Measurements from ENCODE around the gene SLC37A1.
"Not testable (repeated sequence)": the region's sequence is repeated elsewhere in the genome, so short reads cannot be mapped to it uniquely, and the experiment has no call there.

The SLC37A1 gene

DNA sequence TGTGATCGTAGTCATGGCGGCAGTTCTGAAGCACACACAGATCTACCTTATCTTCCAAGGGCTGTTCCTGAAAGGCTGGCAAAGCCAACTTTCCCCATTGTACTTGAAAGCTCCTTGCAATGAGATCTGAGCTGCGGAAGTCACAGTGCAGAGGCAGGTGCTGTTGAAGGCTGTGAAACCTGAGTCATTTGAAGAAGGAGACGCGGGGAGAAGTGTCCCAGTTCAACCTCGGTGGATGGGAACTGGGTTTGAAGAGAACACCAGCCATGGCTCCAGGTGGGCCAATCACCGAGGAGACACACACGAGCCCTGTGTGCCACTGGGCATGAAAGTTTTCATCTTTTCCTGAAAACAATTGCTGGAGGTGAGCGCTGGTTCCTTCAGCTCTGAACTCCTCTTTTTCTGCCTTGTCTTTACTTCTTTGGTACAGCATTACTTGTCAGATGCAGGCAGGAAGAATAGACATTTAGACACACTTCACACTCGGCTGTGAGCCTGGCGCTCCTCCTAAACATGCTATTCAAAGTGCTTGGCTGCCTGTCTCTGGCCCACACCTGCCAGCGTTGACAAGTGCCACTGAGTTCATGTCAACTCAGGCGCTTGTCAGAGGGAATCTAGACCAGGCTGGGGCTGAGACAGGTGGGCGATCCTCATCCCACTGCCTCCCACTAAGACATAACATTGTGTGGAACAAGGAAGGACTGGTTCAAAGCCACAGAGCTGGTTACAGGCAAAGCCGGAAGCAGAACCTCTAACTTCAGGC lies 114.1 kb downstream of the SLC37A1 start:
- no peak for DNase-seq (ENCODE audit: low read depth, low spot score)
- H3K27ac ChIP-seq, result no peak overlapping the region

DNA sequence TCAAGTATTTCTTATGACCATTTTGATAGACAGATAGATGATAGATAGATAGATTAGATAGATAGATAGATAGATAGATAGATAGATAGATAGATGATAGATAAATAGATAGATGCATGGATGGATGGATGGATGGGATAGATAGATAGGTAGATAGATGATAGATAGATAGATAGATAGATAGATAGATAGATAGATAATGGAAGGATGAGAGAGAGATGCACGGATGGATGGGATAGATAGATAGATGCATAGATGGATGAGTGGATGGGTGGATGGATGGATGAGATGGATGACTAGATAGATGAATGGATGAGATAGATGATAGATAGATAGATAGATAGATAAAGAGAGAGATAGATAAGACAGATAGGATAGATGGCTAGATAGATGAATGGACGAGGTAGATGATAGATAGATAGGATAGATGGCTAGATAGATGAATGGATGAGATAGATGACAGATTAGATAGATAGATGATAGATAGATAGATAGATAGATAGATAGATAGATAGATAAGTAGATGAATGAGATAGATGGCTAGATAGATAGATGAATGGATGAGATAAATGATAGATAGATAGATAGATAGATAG lies 114.9 kb downstream of the SLC37A1 start:
- DNase-seq (ENCODE audit: low read depth, low spot score); H3K27ac ChIP-seq: not testable (repeated sequence)

DNA sequence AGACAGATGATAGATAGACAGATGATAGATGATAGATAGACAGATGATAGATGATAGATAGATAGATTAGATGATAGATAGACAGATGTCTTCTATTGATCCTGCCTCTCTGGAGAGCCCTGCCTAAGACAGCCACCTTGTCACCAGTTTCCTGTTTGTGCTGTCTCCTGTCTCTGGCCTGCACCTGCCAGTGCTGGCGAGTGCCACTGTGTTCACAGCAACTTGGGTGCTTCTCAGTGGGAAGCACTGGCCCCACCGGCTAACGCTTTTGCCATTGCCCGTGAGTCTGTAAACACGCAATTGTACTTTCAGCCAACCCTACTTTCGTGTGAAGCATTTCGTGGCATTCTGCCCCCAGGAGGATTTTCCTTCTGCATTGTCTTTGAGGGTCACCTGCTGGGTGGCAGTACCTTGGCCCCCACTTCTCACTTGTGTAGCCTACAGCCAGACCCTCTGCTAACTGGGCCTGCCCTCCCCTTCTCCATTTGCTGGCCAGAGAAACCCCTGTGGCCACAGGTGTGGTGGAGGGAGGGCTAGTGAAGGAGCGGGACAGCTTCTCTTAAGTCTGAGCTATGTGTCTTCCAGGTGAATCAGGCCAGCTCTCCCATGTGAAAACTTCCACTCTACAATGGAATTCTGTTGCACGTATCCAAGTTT lies 116.4 kb downstream of the SLC37A1 start:
- no peak for DNase-seq (ENCODE audit: low read depth, low spot score)
- H3K27ac ChIP-seq, result no peak overlapping the region

DNA sequence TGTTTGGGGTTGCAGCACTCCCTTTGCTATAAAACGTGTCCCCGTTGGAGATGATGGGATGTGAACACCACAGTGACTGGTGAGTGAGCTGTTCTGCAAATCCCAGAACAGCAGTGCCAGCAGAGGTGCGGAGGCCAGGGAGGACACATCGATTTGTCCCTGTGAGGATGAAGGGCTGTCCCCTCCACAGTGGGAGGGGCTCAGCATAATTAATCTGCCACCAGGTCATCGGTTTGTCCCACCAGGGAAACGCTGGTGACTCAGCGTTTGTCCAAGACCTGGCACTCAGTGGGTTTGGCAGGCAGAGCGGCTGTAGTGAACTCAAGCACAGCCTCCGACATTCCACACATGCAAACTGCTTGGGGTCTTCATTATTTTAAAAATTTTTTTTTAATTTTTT lies 117.0 kb downstream of the SLC37A1 start:
- no peak for DNase-seq (ENCODE audit: low read depth, low spot score)
- H3K27ac ChIP-seq, result no peak overlapping the region
